ENCODE measurements around the gene COL5A2. TPM values are rescaled to one million over a fixed set of nuclear protein-coding genes. Genes with fewer than 3 reads are reported as not detected.

The COL5A2 gene
- total RNA-seq, 1 donor from 2014 or later: 7.4 TPM

DNA sequence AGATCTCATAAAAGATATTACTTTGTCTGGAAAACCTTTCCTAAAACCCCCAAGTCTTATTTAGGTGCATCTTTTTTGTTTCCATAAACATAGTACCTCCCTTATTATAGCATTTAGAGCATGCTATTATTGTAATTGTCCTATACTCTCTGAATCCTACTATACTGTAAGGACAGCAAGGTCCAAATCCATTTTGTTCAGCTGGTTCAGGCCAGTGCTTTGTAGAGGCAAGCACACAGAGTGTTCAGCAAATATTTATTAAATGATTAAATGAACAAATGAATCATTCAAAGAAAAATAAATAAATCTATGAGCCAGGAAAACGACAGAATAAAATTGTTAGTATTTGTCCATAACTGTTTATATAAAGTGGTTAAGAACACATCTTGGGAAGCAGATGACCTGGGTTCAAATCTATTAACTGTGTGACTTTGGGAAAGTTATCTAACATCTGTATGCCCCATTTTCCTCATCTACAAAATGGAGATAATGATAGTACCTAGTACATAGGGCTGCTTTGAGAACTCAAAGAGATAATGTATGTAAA lies 119.4 kb downstream of the COL5A2 start:
- Histone ChIP-seq H3K27me3 (ENCODE audit: control insufficient read depth, insufficient read depth, low read length) (no peaks in the 10 kb centered on the region), H3K36me3 (ENCODE audit: control insufficient read depth, insufficient read depth, low read length) (no peaks in the 10 kb centered on the region), H3K4me3 (ENCODE audit: low read depth, low read length) (no peak overlapping the region)
- FAIRE-seq (no peak), DNase-seq (ENCODE audit: low read depth) (peak; percentile 21)
- TF ChIP-seq, protein P1, sequence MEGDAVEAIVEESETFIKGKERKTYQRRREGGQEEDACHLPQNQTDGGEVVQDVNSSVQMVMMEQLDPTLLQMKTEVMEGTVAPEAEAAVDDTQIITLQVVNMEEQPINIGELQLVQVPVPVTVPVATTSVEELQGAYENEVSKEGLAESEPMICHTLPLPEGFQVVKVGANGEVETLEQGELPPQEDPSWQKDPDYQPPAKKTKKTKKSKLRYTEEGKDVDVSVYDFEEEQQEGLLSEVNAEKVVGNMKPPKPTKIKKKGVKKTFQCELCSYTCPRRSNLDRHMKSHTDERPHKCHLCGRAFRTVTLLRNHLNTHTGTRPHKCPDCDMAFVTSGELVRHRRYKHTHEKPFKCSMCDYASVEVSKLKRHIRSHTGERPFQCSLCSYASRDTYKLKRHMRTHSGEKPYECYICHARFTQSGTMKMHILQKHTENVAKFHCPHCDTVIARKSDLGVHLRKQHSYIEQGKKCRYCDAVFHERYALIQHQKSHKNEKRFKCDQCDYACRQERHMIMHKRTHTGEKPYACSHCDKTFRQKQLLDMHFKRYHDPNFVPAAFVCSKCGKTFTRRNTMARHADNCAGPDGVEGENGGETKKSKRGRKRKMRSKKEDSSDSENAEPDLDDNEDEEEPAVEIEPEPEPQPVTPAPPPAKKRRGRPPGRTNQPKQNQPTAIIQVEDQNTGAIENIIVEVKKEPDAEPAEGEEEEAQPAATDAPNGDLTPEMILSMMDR (IDR thresholded peaks at IDR 0.05; ENCODE audit: insufficient read depth, low read length, severe bottlenecking): no peak

DNA sequence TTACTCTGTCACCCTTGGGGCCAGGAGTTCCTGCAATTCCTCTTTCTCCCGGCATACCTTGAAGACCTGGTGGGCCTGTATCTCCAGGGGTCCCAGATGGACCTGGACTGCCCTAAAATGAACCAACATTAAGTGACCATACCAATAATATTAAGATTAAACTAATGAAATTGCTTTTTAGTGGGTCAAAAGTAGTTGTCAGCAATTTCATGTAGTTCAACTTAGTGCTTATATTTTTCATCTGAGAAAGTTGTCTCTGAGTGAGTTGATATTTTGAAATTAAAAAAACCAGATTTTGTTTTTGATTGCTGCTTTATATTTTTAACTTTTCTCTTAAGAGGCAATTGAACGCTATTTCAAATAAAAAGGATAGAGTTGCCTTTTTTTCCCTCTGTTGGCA lies 122.2 kb downstream of the COL5A2 start:
- TF ChIP-seq, protein P1 (IDR thresholded peaks at IDR 0.05; ENCODE audit: insufficient read depth, low read length, severe bottlenecking): no peak
- FAIRE-seq (no peak), DNase-seq (ENCODE audit: low read depth) (no peak)
- no peaks in the 10 kb centered on the region for H3K36me3 ChIP-seq (ENCODE audit: control insufficient read depth, insufficient read depth, low read length)
- no peaks in the 10 kb centered on the region for H3K27me3 ChIP-seq (ENCODE audit: control insufficient read depth, insufficient read depth, low read length)
- no peak overlapping the region for H3K4me3 ChIP-seq (ENCODE audit: low read depth, low read length)

DNA sequence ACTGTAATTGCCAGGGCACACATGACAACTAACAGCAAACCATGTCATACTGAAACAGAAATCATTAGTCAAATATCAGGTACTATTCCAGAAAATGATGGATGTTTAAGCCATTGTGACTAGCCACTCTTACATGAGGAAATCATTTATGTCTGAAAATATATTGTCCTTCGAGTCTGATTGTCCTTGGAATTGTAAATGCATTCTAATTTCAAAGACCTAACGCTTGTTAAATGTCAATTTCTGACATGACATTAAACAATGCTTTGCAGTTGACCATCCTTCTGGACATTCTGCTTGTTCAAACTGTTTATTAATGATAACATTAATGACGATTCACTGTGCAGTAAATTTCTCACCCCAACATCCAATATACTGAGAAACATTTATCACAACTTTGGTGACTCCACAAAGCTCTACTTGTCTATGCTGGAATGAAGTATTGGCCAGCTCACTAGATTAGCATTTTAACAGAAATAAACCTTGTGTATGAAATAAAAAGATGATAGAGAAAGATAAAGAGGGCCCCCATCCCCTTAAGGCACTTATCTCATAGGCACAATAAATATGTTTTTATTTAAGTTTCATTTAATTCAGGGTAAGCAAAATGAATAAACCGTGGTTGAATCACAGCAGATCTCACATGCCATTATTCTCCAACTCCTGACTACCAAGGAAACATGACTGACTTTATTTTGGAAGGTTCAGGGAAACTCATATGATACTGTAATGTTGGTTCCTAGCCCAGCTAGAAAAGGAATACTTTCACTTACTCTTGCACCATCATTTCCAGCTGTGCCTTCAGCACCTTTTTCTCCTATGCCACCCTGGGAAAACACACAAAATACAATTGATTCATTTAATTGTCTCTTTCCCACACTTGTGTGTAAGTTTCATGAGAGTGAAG lies 123.1 kb downstream of the COL5A2 start:
- no peaks in the 10 kb centered on the region for H3K36me3 ChIP-seq (ENCODE audit: control insufficient read depth, insufficient read depth, low read length)
- no peak for FAIRE-seq
- H3K4me3 ChIP-seq (ENCODE audit: low read depth, low read length): no peak overlapping the region
- H3K27me3 ChIP-seq (ENCODE audit: control insufficient read depth, insufficient read depth, low read length): no peaks in the 10 kb centered on the region
- TF ChIP-seq, protein P1 (IDR thresholded peaks at IDR 0.05; ENCODE audit: insufficient read depth, low read length, severe bottlenecking): no peak
- no peak for DNase-seq (ENCODE audit: low read depth)

DNA sequence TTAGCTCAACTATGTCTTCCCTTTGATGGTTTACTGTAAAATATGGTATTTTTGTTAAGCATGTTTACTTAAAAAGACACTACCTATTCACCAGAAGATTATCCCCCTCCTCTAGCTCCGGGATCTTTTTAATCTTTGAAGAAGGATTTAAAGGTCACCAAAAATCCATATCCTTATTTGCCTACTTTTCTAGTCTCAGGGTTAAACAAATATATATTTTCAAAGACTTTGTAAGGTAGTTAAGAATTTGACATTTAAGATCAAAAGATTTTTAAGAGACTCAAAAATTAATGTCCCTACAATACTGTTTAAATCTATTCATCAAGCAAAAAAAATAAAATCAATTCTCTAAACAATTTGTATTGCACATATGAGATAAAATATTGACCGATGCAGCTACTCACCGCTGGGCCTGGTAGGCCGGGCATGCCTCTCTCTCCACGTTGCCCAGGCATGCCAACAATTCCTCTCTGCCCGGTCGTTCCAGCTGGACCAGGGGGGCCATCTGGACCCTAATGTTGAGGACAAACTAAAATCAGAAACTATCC lies 129.3 kb downstream of the COL5A2 start:
- Histone ChIP-seq H3K36me3 (ENCODE audit: control insufficient read depth, insufficient read depth, low read length) (no peaks in the 10 kb centered on the region), H3K4me3 (ENCODE audit: low read depth, low read length) (no peak overlapping the region), H3K27me3 (ENCODE audit: control insufficient read depth, insufficient read depth, low read length) (no peaks in the 10 kb centered on the region)
- FAIRE-seq (no peak), DNase-seq (ENCODE audit: low read depth) (no peak)
- TF ChIP-seq, protein P1 (IDR thresholded peaks at IDR 0.05; ENCODE audit: insufficient read depth, low read length, severe bottlenecking): no peak

DNA sequence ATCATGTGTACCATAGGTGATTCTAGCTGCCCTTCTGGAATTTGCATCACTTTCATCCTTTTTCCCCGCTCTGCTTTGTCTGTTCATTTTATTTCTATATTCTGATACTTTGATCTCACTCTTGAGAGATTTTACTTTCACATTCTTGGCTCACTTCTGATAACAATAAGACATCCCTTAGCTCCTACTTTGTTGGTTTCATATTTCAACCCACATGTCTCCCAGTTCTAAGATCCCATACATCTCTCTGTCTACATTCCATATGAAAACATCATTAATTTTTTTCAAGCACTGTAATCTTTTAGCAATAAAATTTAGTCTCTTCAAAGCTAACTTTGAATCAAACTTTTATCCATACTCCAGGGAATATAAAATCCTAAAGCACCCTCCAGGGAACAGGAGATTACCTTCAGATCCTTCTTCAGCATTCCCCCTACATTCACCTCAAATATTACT lies 129.8 kb downstream of the COL5A2 start:
- Histone ChIP-seq H3K36me3 (ENCODE audit: control insufficient read depth, insufficient read depth, low read length) (no peaks in the 10 kb centered on the region), H3K27me3 (ENCODE audit: control insufficient read depth, insufficient read depth, low read length) (no peaks in the 10 kb centered on the region), H3K4me3 (ENCODE audit: low read depth, low read length) (no peak overlapping the region)
- no peak for DNase-seq (ENCODE audit: low read depth)
- TF ChIP-seq, protein P1 (IDR thresholded peaks at IDR 0.05; ENCODE audit: insufficient read depth, low read length, severe bottlenecking): no peak
- no peak for FAIRE-seq
